Smooth muscle cell (in vitro differentiated cells): ENCODE data around the gene ACP1. TPM values are rescaled to one million over a fixed set of nuclear protein-coding genes. Genes with fewer than 3 reads are reported as not detected.
"Not testable (repeated sequence)": the region's sequence is repeated elsewhere in the genome, so short reads cannot be mapped to it uniquely, and the experiment has no call there.

Experiments
- DNase-seq: peaks from one replicate; lab custom pipeline; 2025; ENCODE audit not compliant: unreplicated experiment; lab: John Stamatoyannopoulos, UW
- H2AFZ ChIP-seq: fragments of 200-600 bp; sonication (generic); 2 replicates; pipeline ENCODE4 v1.6.0; 2016; ENCODE audit warnings: antibody characterized with exemption, low read depth, mild to moderate bottlenecking
- H3F3A ChIP-seq: fragments of 200-600 bp; sonication (generic); 2 replicates; pipeline ENCODE4 v1.6.0; 2017; ENCODE audit warnings: antibody characterized with exemption, low read depth
- H3K27ac ChIP-seq: fragments of 200-600 bp; sonication (generic); 2 replicates; pipeline ENCODE4 v1.5.1; 2016; ENCODE audit warnings: low read depth, mild to moderate bottlenecking
- H3K27me3 ChIP-seq: fragments of 200-600 bp; sonication (generic); 2 replicates; pipeline ENCODE4 v1.6.1; 2016; ENCODE audit warnings: low read depth, mild to moderate bottlenecking
- H3K36me3 ChIP-seq: fragments of 200-600 bp; sonication (generic); 2 replicates; pipeline ENCODE4 v1.5.1; 2016; ENCODE audit warnings: low read depth
- H3K4me1 ChIP-seq: fragments of 200-600 bp; sonication (generic); 2 replicates; pipeline ENCODE4 v1.5.1; 2016; ENCODE audit warnings: low read depth
- H3K4me2 ChIP-seq: fragments of 200-600 bp; sonication (generic); 2 replicates; pipeline ENCODE4 v1.6.0; 2016; ENCODE audit warnings: mild to moderate bottlenecking
- H3K4me3 ChIP-seq: fragments of 200-600 bp; sonication (generic); 2 replicates; pipeline ENCODE4 v1.5.1; 2016; ENCODE audit warnings: mild to moderate bottlenecking
- H3K79me2 ChIP-seq: fragments of 200-600 bp; sonication (generic); 2 replicates; pipeline ENCODE4 v1.6.0; 2016; ENCODE audit warnings: low read depth, mild to moderate bottlenecking
- H3K9ac ChIP-seq: fragments of 200-600 bp; sonication (generic); 2 replicates; pipeline ENCODE4 v1.6.0; 2016; ENCODE audit warnings: low read depth
- H3K9me3 ChIP-seq: fragments of 200-600 bp; sonication (generic); replicated peaks from 2 replicates; pipeline ENCODE4 v1.5.1; 2016; ENCODE audit warnings: low read depth
- H4K20me1 ChIP-seq: fragments of 200-600 bp; sonication (generic); 2 replicates; pipeline ENCODE4 v1.6.0; 2016; ENCODE audit warnings: low read depth
- WGBS: methylation state at CpG from one replicate; pipeline ENCODE4 v1.1.7; 2016; ENCODE audit warnings: low lambda C conversion rate; 5-methylcytosine and 5-hydroxymethylcytosine counted together
- polyA plus RNA-seq: library from polyadenylated mRNA; unstranded; fragments of >200 nt; fragmentation: Nextera tagmentation; extraction: Ambion mirVana; gene quantifications from 2 replicates; pipeline ENCODE4 v1.2.1, GENCODE V29; 2016
- total RNA-seq: library from RNA; depleted of rRNA; stranded (reverse); fragments of >200 nt; gene quantifications from 2 replicates; pipeline ENCODE4 v1.2.3, GENCODE V29; 2014
- TF ChIP-seq, protein P1 (sequence below): fragments of 200-600 bp; sonication (generic); IDR thresholded peaks from 2 replicates; pipeline ENCODE4 v1.5.1; 2017; ENCODE audit warnings: borderline replicate concordance, mild to moderate bottlenecking, antibody characterized with exemption; ENCODE audit not compliant: insufficient read depth, poor library complexity, severe bottlenecking

The ACP1 gene
- total and polyA plus RNA-seq, 2 experiments from 2014 or later, result 168 to 182 TPM

DNA sequence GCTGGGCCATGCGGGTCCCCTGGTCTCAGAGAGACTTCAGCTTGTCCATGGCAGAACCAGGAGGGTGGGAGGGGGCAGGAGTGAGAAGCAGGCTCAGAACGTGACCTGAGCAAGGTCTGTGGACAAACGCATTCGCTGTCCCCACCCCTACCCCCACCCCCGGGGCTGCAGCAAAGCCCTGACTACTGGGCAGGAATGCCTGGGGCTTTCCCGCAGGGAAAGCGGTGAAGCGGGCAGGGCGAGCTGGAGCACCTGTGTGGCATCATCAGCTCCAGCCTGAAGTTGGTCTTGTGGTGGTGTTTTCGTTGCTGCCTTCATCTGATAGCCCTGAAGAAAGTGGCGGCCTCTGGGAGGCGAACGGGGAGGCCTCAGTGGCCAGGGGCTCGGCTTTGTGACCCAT, 49.2 kb downstream of the ACP1 start:
- Histone ChIP-seq H3K9me3 (no peaks in the 10 kb centered on the region), H3K79me2 (no peaks in the 10 kb centered on the region), H3K27ac (no peak overlapping the region), H3F3A (no peaks in the 10 kb centered on the region), H3K9ac (no peak overlapping the region), H3K4me3 (no peak overlapping the region), H3K4me1 (peaks cover 9% of the 10 kb centered on the region), H3K4me2 (no peak overlapping the region), H3K27me3 (no peaks in the 10 kb centered on the region), H3K36me3 (no peaks in the 10 kb centered on the region), H4K20me1 (no peaks in the 10 kb centered on the region), H2AFZ (no peak overlapping the region)
- DNase-seq, result no peak
- TF ChIP-seq, protein P1, sequence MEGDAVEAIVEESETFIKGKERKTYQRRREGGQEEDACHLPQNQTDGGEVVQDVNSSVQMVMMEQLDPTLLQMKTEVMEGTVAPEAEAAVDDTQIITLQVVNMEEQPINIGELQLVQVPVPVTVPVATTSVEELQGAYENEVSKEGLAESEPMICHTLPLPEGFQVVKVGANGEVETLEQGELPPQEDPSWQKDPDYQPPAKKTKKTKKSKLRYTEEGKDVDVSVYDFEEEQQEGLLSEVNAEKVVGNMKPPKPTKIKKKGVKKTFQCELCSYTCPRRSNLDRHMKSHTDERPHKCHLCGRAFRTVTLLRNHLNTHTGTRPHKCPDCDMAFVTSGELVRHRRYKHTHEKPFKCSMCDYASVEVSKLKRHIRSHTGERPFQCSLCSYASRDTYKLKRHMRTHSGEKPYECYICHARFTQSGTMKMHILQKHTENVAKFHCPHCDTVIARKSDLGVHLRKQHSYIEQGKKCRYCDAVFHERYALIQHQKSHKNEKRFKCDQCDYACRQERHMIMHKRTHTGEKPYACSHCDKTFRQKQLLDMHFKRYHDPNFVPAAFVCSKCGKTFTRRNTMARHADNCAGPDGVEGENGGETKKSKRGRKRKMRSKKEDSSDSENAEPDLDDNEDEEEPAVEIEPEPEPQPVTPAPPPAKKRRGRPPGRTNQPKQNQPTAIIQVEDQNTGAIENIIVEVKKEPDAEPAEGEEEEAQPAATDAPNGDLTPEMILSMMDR, result no peak
- 81% methylated on average over 12 of the region's 14 CpGs for WGBS

DNA sequence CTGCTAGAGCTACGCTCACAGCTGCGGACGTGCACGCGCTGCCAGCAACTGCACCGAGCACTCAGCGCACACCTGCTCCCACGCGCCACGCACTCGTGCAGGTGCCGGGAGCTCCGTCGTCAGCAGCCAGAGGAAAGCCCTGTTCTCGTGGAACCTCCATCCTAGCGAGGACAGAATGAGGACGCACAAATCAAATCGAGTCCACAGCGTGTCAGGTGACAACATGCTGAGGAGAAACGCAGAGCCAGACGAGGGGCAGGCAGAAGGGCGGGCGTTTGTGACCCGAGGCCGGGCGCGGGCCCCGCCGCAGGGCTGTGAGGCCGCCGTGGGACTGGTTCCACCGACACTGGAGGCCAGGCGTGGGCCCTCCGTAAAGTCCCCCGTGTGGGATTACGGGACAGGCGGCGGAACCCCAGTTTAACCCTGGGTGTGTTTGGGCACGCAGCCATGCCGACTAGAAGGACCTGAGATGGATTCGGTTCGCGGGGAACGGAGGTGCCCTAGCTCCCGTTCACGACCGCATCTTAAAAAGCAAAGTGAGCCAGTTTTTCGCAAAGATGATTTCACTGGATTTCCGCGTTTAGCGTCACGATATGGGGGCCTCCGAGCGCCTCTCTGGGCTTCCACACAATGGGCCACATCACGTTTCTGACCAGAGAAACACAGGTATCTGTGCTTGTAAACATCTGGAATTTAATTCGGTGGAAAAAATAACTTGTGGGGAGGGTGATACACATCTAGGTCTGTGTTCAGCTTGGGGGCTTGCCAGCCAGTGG, 50.0 kb downstream of the ACP1 start:
- Histone ChIP-seq H3K79me2 (no peaks in the 10 kb centered on the region), H3K9me3 (no peaks in the 10 kb centered on the region), H3K27ac (no peak overlapping the region), H3K4me3 (no peak overlapping the region), H3K36me3 (no peaks in the 10 kb centered on the region), H4K20me1 (no peaks in the 10 kb centered on the region), H3K27me3 (no peaks in the 10 kb centered on the region), H2AFZ (no peak overlapping the region), H3K9ac (no peak overlapping the region), H3F3A (no peaks in the 10 kb centered on the region), H3K4me1 (peaks cover 3% of the 10 kb centered on the region), H3K4me2 (no peak overlapping the region)
- 92% methylated on average over 55 of the region's 56 CpGs for WGBS
- no peak for DNase-seq
- TF ChIP-seq, protein P1, result no peak

DNA sequence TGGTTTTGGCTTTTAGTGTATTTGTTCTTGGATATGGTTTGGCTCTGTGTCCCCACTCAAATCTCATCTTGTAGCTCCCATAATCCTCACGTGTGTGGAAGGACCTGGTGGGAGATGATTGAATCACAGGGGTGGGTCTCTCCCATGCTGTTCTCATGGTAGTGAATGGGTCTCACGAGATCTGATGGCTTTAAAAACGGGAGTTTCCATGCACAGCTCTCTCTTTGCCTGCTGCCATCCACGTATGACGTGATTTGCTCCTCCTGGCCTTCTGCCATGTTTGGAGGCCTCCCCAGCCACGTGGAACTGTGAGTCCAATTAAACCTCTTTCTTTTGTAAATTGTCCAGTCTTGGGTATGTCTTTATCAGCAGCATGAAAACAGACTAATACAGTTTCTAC, 51.2 kb downstream of the ACP1 start:
- H3K4me2 ChIP-seq, DNase-seq, H3K4me1 ChIP-seq, H3K27me3 ChIP-seq, H3K9ac ChIP-seq, H3F3A ChIP-seq, H3K9me3 ChIP-seq, H3K4me3 ChIP-seq, H3K36me3 ChIP-seq, H3K27ac ChIP-seq, H2AFZ ChIP-seq, H3K79me2 ChIP-seq, H4K20me1 ChIP-seq: not testable (repeated sequence)
- WGBS, result 84% methylated on average over 6 of the region's 6 CpGs

DNA sequence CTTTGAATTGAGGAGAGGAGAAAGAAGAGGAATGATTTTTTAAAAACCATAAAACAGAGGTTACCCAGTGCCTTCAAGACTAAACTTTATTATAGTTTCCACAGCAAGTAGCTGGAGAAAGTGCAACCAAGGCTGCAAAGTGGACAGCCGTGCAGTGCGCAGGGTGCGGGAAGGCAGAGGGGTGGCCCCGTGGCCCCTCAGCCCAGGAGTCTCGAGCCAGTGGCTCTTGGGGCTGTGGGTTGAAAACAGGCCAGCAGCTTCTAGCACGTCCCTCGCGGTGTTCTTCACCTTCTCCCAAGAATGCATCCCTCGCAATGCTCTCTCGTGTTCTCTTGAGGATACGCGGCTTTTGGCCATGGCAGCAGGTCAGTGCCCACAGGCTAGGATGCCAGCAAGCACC, 51.6 kb downstream of the ACP1 start:
- no peaks in the 10 kb centered on the region for H4K20me1 ChIP-seq
- H3F3A ChIP-seq, result no peaks in the 10 kb centered on the region
- no peak for DNase-seq
- no peak overlapping the region for H3K4me3 ChIP-seq
- H3K27me3 ChIP-seq, result no peaks in the 10 kb centered on the region
- H3K79me2 ChIP-seq, result no peaks in the 10 kb centered on the region
- H3K4me2 ChIP-seq, result no peak overlapping the region
- no peaks in the 10 kb centered on the region for H3K4me1 ChIP-seq
- H3K9ac ChIP-seq, result no peak overlapping the region
- no peaks in the 10 kb centered on the region for H3K9me3 ChIP-seq
- no peaks in the 10 kb centered on the region for H3K36me3 ChIP-seq
- H2AFZ ChIP-seq, result no peak overlapping the region
- H3K27ac ChIP-seq, result no peak overlapping the region
- WGBS, result 94% methylated on average over 12 of the region's 12 CpGs
- TF ChIP-seq, protein P1, result no peak
